Neural cell (in vitro differentiated cells): ENCODE measurements around the gene FAXDC2. TPM values are rescaled to one million over a fixed set of nuclear protein-coding genes. Genes with fewer than 3 reads are reported as not detected.

Experiments used
- H2AFZ ChIP-seq: fragments of 200-600, 300-800 bp; sonication (generic), shearing (Covaris generic); 2 replicates; pipeline ENCODE4 v1.6.0; 2014; ENCODE audit warnings: low read depth, mild to moderate bottlenecking, antibody characterized with exemption, low read length, moderate library complexity
- H3F3A ChIP-seq: fragments of 200-600 bp; shearing (Covaris generic); 2 replicates; pipeline ENCODE4 v1.6.1; 2016; ENCODE audit warnings: mild to moderate bottlenecking, moderate library complexity, mixed read lengths, antibody characterized with exemption, low read length; ENCODE audit not compliant: insufficient read depth, poor library complexity, severe bottlenecking
- H3K27ac ChIP-seq: fragments of 200-600, 300-800 bp; sonication (generic), shearing (Covaris generic); 2 replicates; pipeline ENCODE4 v1.5.1; 2014; ENCODE audit warnings: mild to moderate bottlenecking, low read length, moderate library complexity
- H3K27me3 ChIP-seq: fragments of 300-800, 200-600 bp; sonication (generic), shearing (Covaris generic); 2 replicates; pipeline ENCODE4 v1.6.0; 2014; ENCODE audit warnings: mild to moderate bottlenecking, low read depth, low read length, moderate library complexity; ENCODE audit not compliant: insufficient read depth
- H3K36me3 ChIP-seq: fragments of 300-800, 200-600 bp; sonication (generic), shearing (Covaris generic); 2 replicates; pipeline ENCODE4 v1.5.1; 2014; ENCODE audit warnings: mild to moderate bottlenecking, antibody characterized with exemption, low read length, moderate library complexity; ENCODE audit not compliant: insufficient read depth
- H3K4me2 ChIP-seq: fragments of 300-800, 200-600 bp; sonication (generic), shearing (Covaris generic); 2 replicates; pipeline ENCODE4 v1.6.0; 2014; ENCODE audit warnings: mild to moderate bottlenecking, low read length
- H3K4me3 ChIP-seq: fragments of 300-800, 200-600 bp; sonication (generic), shearing (Covaris generic); 2 replicates; pipeline ENCODE4 v1.5.1; 2014; ENCODE audit warnings: mild to moderate bottlenecking, low read length, moderate library complexity
- H3K79me2 ChIP-seq: fragments of 200-600 bp; shearing (Covaris generic); replicated peaks from 2 replicates; pipeline ENCODE4 v1.6.0; 2014; ENCODE audit warnings: mild to moderate bottlenecking, low read length, moderate library complexity; ENCODE audit not compliant: insufficient read depth
- H3K9ac ChIP-seq: fragments of 300-800, 200-600 bp; sonication (generic), shearing (Covaris generic); 2 replicates; pipeline ENCODE4 v1.6.1; 2016; ENCODE audit warnings: mild to moderate bottlenecking, low read length, mixed read lengths
- H3K9me2 ChIP-seq: fragments of 200-600 bp; shearing (Covaris generic); 2 replicates; pipeline ENCODE4 v1.6.1; 2016; ENCODE audit warnings: mild to moderate bottlenecking, low read length, mixed read lengths; ENCODE audit not compliant: insufficient read depth
- H3K9me3 ChIP-seq: fragments of 200-600, 300-800 bp; sonication (generic), shearing (Covaris generic); 2 replicates; pipeline ENCODE4 v1.6.1; 2016; ENCODE audit warnings: mild to moderate bottlenecking, mixed run types, low read length, moderate library complexity, mixed read lengths
- H4K20me1 ChIP-seq: fragments of 200-600 bp; shearing (Covaris generic); 2 replicates; pipeline ENCODE4 v1.6.1; 2016; ENCODE audit warnings: mild to moderate bottlenecking, mixed run types; ENCODE audit not compliant: insufficient read depth
- EP300 ChIP-seq: fragments of 450-650 bp; conservative IDR thresholded peaks from 2 replicates; pipeline ENCODE4 v1.6.1; 2014; ENCODE audit warnings: antibody characterized with exemption, mild to moderate bottlenecking, moderate library complexity; ENCODE audit not compliant: poor library complexity, severe bottlenecking
- EZH2 ChIP-seq: fragments of 200-600, 300-800 bp; shearing (Covaris generic), sonication (generic); IDR thresholded peaks from 2 replicates; pipeline ENCODE4 v1.6.1; 2014; ENCODE audit warnings: antibody characterized with exemption, low read length, borderline replicate concordance, mild to moderate bottlenecking; ENCODE audit not compliant: insufficient read depth, poor library complexity, severe bottlenecking
- MXI1 ChIP-seq: fragments of 450-650 bp; conservative IDR thresholded peaks from 2 replicates; pipeline ENCODE4 v1.6.1; 2014; ENCODE audit warnings: antibody characterized with exemption, mild to moderate bottlenecking; ENCODE audit not compliant: poor library complexity, severe bottlenecking
- POLR2AphosphoS5 ChIP-seq: IDR thresholded peaks from 2 replicates; pipeline ENCODE4 v1.6.1; 2012
- RAD21 ChIP-seq: fragments of 450-650 bp; conservative IDR thresholded peaks from 2 replicates; pipeline ENCODE4 v1.6.1; 2014; ENCODE audit warnings: antibody characterized with exemption, mild to moderate bottlenecking, moderate library complexity
- REST ChIP-seq: IDR thresholded peaks from 2 replicates; pipeline ENCODE4 v1.6.1; 2012; ENCODE audit warnings: borderline replicate concordance
- SMC3 ChIP-seq: fragments of 450-650 bp; conservative IDR thresholded peaks from 2 replicates; pipeline ENCODE4 v1.6.1; 2014; ENCODE audit warnings: antibody characterized with exemption, mild to moderate bottlenecking, moderate library complexity; ENCODE audit not compliant: poor library complexity
- TAF1 ChIP-seq: IDR thresholded peaks from 2 replicates; pipeline ENCODE4 v1.6.1; 2012; ENCODE audit warnings: low read depth
- polyA plus RNA-seq: library from polyadenylated mRNA; depleted of rRNA; stranded (reverse); fragments of >200 nt; gene quantifications from 2 replicates; pipeline ENCODE4 v1.2.3, GENCODE V29; 2014
- TF ChIP-seq, protein P1 (sequence below): fragments of 450-650 bp; IDR thresholded peaks from 2 replicates; pipeline ENCODE4 v1.5.1; 2014; ENCODE audit warnings: antibody characterized with exemption, mild to moderate bottlenecking, moderate library complexity; ENCODE audit not compliant: poor library complexity, severe bottlenecking

The FAXDC2 gene
- polyA plus RNA-seq, 1 donor from 2014 or later: 0.12 TPM

DNA sequence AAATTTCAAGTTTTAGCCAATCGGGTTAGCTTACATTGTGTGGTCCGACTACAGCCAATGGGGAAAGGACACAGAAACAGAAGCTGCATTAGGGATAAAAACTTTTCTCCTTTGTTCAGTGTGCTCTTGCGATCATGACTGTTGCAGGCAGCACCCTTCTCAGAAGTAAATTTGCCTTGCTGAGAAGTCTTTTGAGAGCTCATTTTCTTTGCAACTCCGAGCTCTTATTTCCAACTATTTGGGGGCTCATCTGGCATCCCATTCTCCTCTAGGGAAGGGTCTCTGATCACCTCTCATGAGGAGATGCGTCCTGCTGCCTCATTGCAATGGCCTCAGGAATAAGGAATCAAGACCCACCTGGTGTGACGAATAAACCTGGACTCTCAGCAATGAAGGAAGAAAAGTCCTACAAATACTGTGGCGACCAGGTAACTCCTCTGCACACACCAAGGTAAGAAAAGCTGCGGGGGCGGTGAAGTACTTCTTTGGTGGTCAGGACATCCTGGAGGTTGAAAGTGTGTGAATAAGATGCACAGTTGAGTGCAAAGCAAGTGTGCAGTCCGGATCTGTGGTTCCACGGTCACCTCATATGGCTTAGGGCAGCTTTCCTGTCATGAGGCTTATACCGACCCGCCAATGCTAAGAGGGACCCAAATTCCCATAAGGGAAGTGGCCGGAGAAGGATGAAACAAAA is 28.4 kb upstream of the FAXDC2 start:
- Histone ChIP-seq H3K27me3 (no peaks in the 10 kb centered on the region), H3K4me3 (no peak overlapping the region), H3K79me2 (no peaks in the 10 kb centered on the region), H3K9me3 (no peaks in the 10 kb centered on the region), H3K27ac (no peak overlapping the region), H4K20me1 (no peaks in the 10 kb centered on the region), H3K36me3 (peaks cover 16% of the 10 kb centered on the region), H3K4me2 (no peak overlapping the region), H3K9me2 (no peaks in the 10 kb centered on the region), H3K9ac (no peak overlapping the region), H2AFZ (no peak overlapping the region), H3F3A (no peaks in the 10 kb centered on the region)
- TF ChIP-seq EP300: no peak
- TF ChIP-seq EZH2: no peak
- no peak for TF ChIP-seq SMC3
- TF ChIP-seq POLR2AphosphoS5: no peak
- TF ChIP-seq, protein P1, sequence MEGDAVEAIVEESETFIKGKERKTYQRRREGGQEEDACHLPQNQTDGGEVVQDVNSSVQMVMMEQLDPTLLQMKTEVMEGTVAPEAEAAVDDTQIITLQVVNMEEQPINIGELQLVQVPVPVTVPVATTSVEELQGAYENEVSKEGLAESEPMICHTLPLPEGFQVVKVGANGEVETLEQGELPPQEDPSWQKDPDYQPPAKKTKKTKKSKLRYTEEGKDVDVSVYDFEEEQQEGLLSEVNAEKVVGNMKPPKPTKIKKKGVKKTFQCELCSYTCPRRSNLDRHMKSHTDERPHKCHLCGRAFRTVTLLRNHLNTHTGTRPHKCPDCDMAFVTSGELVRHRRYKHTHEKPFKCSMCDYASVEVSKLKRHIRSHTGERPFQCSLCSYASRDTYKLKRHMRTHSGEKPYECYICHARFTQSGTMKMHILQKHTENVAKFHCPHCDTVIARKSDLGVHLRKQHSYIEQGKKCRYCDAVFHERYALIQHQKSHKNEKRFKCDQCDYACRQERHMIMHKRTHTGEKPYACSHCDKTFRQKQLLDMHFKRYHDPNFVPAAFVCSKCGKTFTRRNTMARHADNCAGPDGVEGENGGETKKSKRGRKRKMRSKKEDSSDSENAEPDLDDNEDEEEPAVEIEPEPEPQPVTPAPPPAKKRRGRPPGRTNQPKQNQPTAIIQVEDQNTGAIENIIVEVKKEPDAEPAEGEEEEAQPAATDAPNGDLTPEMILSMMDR: no peak
- no peak for TF ChIP-seq REST
- no peak for TF ChIP-seq TAF1
- TF ChIP-seq MXI1: no peak
- no peak for TF ChIP-seq RAD21

DNA sequence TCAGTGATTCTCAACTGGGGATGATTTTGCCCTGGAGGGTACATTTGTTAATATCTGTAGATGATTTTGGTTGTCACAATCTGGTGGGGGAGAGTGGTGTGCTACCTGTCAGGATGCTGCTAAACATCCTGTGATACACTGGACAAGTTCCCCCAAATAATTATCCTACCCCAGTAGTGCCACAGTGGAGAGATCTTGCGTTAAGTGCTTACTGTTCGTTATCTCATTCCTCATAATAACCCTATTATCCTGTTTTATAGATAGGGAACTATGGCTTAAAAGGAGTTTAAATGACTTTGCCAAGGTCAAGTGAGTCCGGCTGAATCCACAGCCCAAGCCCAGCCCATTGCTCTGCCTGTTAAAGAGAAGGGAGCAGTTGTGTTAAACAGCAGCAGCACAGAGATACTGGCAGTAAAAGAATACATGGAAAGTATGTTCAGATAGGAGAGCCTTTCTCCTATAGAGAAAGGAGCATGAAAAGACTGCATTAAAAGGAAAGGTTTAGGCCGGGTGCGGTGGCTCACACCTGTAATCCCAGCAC is 23.5 kb upstream of the FAXDC2 start:
- Histone ChIP-seq H3K27me3 (no peaks in the 10 kb centered on the region), H3K9me2 (no peaks in the 10 kb centered on the region), H3K4me2 (no peak overlapping the region), H3F3A (no peaks in the 10 kb centered on the region), H3K36me3 (peaks cover 23% of the 10 kb centered on the region), H3K9me3 (no peaks in the 10 kb centered on the region), H2AFZ (no peak overlapping the region), H3K9ac (no peak overlapping the region), H3K27ac (no peak overlapping the region), H3K79me2 (no peaks in the 10 kb centered on the region), H3K4me3 (no peak overlapping the region), H4K20me1 (no peaks in the 10 kb centered on the region)
- no peak for TF ChIP-seq EZH2
- TF ChIP-seq MXI1: no peak
- TF ChIP-seq REST: no peak
